Activated CD8-positive, alpha-beta T cell treated with anti-CD3 and anti-CD28 coated beads, Interleukin-2, amount 10 ng/mL, durations not matched to agents 7 days and 5 days (primary cell): ENCODE measurements around the gene THOC6. TPM values are rescaled to one million over a fixed set of nuclear protein-coding genes. Genes with fewer than 3 reads are reported as not detected.
"Not testable (repeated sequence)": the region's sequence is repeated elsewhere in the genome, so short reads cannot be mapped to it uniquely, and the experiment has no call there.

Source experiments
- ATAC-seq: fragments of 150-1000 bp; cut with Tn5 transposase; one replicate; pipeline ENCODE4 v1.10.0; 2021; ENCODE audit warnings: moderate library complexity
- CTCF ChIA-PET: fragments of 350-600 bp; sonication (Branson Sonifier 250); formaldehyde crosslinking; loops from one replicate; lab custom pipeline; 2021; ENCODE audit warnings: antibody characterized with exemption; lab: Charles Lee
- POLR2A ChIA-PET: fragments of 350-600 bp; sonication (Branson Sonifier 250); formaldehyde crosslinking; loops from one replicate; lab custom pipeline; 2021; ENCODE audit warnings: antibody characterized with exemption; lab: Charles Lee
- DNase-seq: peaks from one replicate; pipeline ENCODE4 v3.0.0-alpha.2; 2020
- H3K27ac Mint-ChIP-seq: one replicate; pipeline ENCODE4 v1.8.0; 2021; ENCODE audit warnings: mild to moderate bottlenecking, mixed read lengths
- H3K27me3 Mint-ChIP-seq: one replicate; pipeline ENCODE4 v1.8.0; 2021; ENCODE audit warnings: low read depth, mixed read lengths
- H3K36me3 Mint-ChIP-seq: one replicate; pipeline ENCODE4 v1.8.0; 2021; ENCODE audit warnings: low read depth, mixed read lengths
- H3K4me1 Mint-ChIP-seq: one replicate; pipeline ENCODE4 v1.8.0; 2021; ENCODE audit warnings: low read depth, mixed read lengths
- H3K4me3 Mint-ChIP-seq: one replicate; pipeline ENCODE4 v1.8.0; 2021; ENCODE audit warnings: mild to moderate bottlenecking, mixed read lengths
- H3K9me3 Mint-ChIP-seq: one replicate; pipeline ENCODE4 v1.8.0; 2022; ENCODE audit warnings: mixed read lengths; ENCODE audit not compliant: insufficient read depth
- total RNA-seq, 2 experiments: library from RNA; stranded (reverse); gene quantifications; one replicate each; pipeline ENCODE4 v1.2.3, GENCODE V29; 2021

The THOC6 gene
- total RNA-seq, 2 experiments from 2014 or later = 57.4 to 57.9 TPM

DNA sequence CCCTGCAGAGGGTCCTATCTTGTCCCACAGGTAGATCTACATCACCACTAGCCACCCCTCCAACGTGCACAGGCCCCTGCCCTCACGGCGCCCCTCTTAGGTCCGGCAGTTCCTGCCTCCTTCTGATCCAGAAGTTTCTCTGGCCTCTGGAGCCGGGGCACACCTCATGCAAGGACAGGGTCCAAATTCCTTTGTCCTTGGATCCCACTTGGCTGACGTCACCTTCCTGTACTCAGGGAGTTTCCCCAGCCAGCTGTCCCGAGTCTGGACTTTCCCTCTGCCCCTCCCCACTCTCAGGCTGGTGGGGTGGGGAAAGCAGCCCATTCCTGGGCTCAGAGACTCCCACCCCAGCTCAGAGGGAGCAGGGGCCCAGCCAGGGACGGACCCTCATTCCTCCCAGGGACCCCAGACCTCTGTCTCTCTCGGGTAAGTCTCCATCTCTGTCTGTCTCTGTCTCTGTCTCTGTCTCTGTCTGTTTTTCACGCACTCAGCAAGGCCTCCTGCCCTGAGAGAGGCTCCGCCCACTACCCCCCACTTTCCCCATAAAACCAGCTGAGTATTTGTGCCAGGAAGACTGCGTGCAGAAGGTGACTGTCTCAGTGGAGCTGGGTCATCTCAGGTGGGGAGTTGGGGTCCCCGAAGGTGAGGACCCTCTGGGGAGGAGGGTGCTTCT lies 41.4 kb downstream of the THOC6 start, which contains the start of gene IL32:
Gene IL32 (plus strand): TSS at position 572 of the 673 bp plus-strand sequence. CDS start 172 bp downstream, outside the sequence.
- H3K36me3 Mint-ChIP-seq = peaks cover 58% of the 10 kb centered on the region
- CTCF ChIA-PET = interaction anchor here (0.7 to 7.4 kb wide), 11 partner anchors 8 to 94 kb away, joined by 3 to 74 read pairs (median 5); partner anchors contain the start of gene ZNF213

DNA sequence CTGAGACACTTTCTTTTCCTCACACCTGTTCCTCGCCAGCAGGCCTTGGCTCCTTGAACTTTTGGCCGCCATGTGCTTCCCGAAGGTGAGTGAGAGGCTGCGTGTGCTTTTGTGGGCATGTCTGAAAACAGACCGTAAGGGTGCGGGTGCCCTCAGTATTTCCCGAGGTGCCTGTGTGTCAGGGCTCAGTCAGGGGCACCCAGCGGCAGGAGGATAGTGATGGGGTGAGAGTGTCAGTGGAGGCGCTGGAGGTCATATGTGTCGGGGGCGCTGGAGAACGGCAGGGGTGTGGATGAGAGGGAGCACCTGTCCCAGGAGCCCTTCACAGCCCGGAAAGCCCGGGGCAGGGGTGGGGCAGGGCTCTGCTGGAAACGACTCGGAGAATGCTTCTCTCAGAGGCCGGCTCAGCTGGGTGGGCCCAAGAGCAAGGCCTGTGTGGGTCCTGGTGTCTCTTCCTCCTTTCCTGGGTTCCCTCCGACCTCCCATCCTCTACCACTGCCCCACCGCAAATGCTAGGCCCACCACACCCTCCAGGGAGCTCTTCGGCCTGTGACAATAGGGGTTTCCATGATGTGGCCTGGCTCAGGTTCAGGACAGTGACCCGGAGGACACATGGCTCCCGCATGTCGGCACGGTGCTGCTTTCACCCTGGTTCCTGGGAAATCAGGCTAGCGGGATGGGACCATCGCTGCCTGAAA lies 42.1 kb downstream of the THOC6 start:
- Mint-ChIP-seq H3K36me3 (peaks cover 55% of the 10 kb centered on the region), H3K9me3 (no peaks in the 10 kb centered on the region), H3K27ac (peak overlapping the region; percentile 99), H3K4me1 (peaks cover 74% of the 10 kb centered on the region), H3K4me3 (peak overlapping the region; percentile 100), H3K27me3 (no peaks in the 10 kb centered on the region)
- peak; percentile 44 for ATAC-seq
- POLR2A ChIA-PET = interaction anchor here (0.9 to 6.3 kb wide), 9 partner anchors 10 to 68 kb away, joined by 3 to 68 read pairs (median 4); partner anchors contain the start of gene ZNF213
- CTCF ChIA-PET = interaction anchor here (0.7 to 7.4 kb wide), 9 partner anchors 8 to 69 kb away, joined by 3 to 74 read pairs (median 5); partner anchors contain the start of gene ZNF213
- DNase-seq = no peak

More for the DNA sequence above, 41.4 kb downstream of the THOC6 start, which contains the start of gene IL32:
- peaks cover 74% of the 10 kb centered on the region for H3K4me1 Mint-ChIP-seq
- H3K27me3 Mint-ChIP-seq = no peaks in the 10 kb centered on the region
- peak within 1 kb of the TSS; percentile 100 for H3K4me3 Mint-ChIP-seq
- H3K27ac Mint-ChIP-seq = peak within 1 kb of the TSS; percentile 99
- POLR2A ChIA-PET = interaction anchor here (0.9 to 6.3 kb wide), 9 partner anchors 9 to 69 kb away, joined by 3 to 68 read pairs (median 4); partner anchors contain the start of gene ZNF213
- DNase-seq (peak; percentile 78), ATAC-seq (peak; percentile 52)
- H3K9me3 Mint-ChIP-seq = no peaks in the 10 kb centered on the region

DNA sequence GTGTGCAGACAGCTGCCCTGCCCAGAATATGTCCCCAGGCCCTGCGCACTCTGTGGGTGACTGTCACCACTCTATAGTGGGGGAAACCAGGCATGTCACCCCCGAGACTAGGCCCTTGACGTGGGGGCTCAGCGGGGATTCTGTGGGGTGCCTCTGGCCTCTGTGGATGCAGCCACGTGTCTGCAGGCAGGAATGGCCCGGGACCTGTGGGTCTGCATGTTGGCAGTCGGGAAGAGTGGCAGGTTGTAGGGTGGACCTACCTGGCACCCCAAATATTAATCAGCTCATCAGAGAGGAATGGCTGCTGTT lies 42.6 kb downstream of the THOC6 start:
- ATAC-seq (no peak), DNase-seq (no peak)
- Mint-ChIP-seq H3K27ac (peak overlapping the region; percentile 99), H3K4me1 (peaks cover 76% of the 10 kb centered on the region), H3K4me3 (peak overlapping the region; percentile 100), H3K36me3 (peaks cover 58% of the 10 kb centered on the region), H3K27me3 (no peaks in the 10 kb centered on the region), H3K9me3 (no peaks in the 10 kb centered on the region)
- POLR2A ChIA-PET = interaction anchor here (1.9 to 6.3 kb wide), 3 partner anchors 10 to 63 kb away, joined by 7 to 68 read pairs (median 18); no protein-coding TSS in a partner anchor
- CTCF ChIA-PET = interaction anchor here (1.0 to 7.4 kb wide), 7 partner anchors 8 to 64 kb away, joined by 3 to 74 read pairs (median 6); no protein-coding TSS in a partner anchor

GRCh38 chr16:3068487-3068886 lies 44.7 kb downstream of the THOC6 start:
- DNase-seq = no peak
- H3K27ac Mint-ChIP-seq = peak overlapping the region; percentile 97
- H3K9me3 Mint-ChIP-seq = no peaks in the 10 kb centered on the region
- ATAC-seq = no peak
- no peaks in the 10 kb centered on the region for H3K27me3 Mint-ChIP-seq
- H3K36me3 Mint-ChIP-seq = peaks cover 63% of the 10 kb centered on the region
- H3K4me1 Mint-ChIP-seq = peaks cover 78% of the 10 kb centered on the region
- H3K4me3 Mint-ChIP-seq = peak overlapping the region; percentile 100
- ChIA-PET CTCF (interaction anchor here (0.8 to 7.4 kb wide), 4 partner anchors 9 to 64 kb away, joined by 3 to 74 read pairs (median 16); no protein-coding TSS in a partner anchor), POLR2A (interaction anchor here (1.0 to 6.3 kb wide), 3 partner anchors 8 to 32 kb away, joined by 3 to 68 read pairs (median 7); no protein-coding TSS in a partner anchor)

DNA sequence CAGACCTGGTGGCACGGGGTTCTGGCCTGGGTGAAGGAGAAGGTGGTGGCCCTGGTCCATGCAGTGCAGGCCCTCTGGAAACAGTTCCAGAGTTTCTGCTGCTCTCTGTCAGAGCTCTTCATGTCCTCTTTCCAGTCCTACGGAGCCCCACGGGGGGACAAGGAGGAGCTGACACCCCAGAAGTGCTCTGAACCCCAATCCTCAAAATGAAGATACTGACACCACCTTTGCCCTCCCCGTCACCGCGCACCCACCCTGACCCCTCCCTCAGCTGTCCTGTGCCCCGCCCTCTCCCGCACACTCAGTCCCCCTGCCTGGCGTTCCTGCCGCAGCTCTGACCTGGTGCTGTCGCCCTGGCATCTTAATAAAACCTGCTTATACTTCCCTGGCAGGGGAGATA lies 45.3 kb downstream of the THOC6 start:
- DNase-seq, H3K9me3 Mint-ChIP-seq, ATAC-seq, H3K27me3 Mint-ChIP-seq: not testable (repeated sequence)
- Mint-ChIP-seq H3K36me3 (peaks cover 67% of the 10 kb centered on the region), H3K4me3 (peak overlapping the region; percentile 100), H3K27ac (peak overlapping the region; percentile 97), H3K4me1 (peaks cover 78% of the 10 kb centered on the region)
- CTCF ChIA-PET = interaction anchor here (0.8 to 4.6 kb wide), 3 partner anchors 10 to 63 kb away, joined by 3 to 28 read pairs (median 4); no protein-coding TSS in a partner anchor
- POLR2A ChIA-PET = interaction anchor here (0.6 to 1.1 kb wide), 3 partner anchors 9 to 82 kb away, joined by 3 to 5 read pairs (median 3); no protein-coding TSS in a partner anchor

GRCh38 chr16:3070608-3071111 lies 46.8 kb downstream of the THOC6 start:
- CTCF ChIA-PET = interaction anchor here (1.0 to 4.6 kb wide), 6 partner anchors 11 to 67 kb away, joined by 3 to 28 read pairs (median 4); no protein-coding TSS in a partner anchor
- peaks cover 72% of the 10 kb centered on the region for H3K36me3 Mint-ChIP-seq
- H3K27ac Mint-ChIP-seq = peak overlapping the region; percentile 97
- H3K27me3 Mint-ChIP-seq = no peaks in the 10 kb centered on the region
- H3K9me3 Mint-ChIP-seq = no peaks in the 10 kb centered on the region
- H3K4me3 Mint-ChIP-seq = peak overlapping the region; percentile 100
- DNase-seq (no peak), ATAC-seq (no peak)
- POLR2A ChIA-PET = interaction anchor here (0.9 to 1.4 kb wide), 3 partner anchors 12 to 59 kb away, joined by 3 to 9 read pairs (median 4); no protein-coding TSS in a partner anchor
- peaks cover 78% of the 10 kb centered on the region for H3K4me1 Mint-ChIP-seq

DNA sequence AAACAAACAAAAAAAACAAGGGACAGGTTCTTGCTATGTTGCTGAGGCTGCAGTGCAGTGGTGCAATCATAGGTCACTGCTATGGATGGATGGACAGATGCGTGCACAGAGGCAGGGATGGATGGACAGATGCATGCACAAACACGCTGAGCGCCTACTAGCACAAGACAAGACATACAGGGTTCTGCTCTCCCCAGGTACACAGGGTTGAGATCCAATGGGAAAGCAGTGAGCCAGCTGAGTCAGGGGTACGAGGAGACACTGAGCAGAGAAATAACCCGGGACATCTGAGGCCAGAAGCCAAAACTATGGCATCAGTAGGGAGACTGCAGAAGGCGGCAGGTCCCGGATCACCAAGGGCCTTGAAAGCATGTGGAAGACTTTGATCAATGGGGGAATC lies 47.8 kb downstream of the THOC6 start:
- Mint-ChIP-seq H3K36me3 (peaks cover 65% of the 10 kb centered on the region), H3K4me3 (peak overlapping the region; percentile 15), H3K27ac (peak overlapping the region; percentile 97), H3K27me3 (no peaks in the 10 kb centered on the region), H3K9me3 (no peaks in the 10 kb centered on the region), H3K4me1 (peaks cover 86% of the 10 kb centered on the region)
- no peak for ATAC-seq
- ChIA-PET POLR2A (interaction anchor here (1.4 kb wide), 1 partner anchor 13 kb away, joined by 9 read pairs; no protein-coding TSS in a partner anchor), CTCF (interaction anchor here (1.0 to 4.6 kb wide), 2 partner anchors 12 to 25 kb away, joined by 3 to 28 read pairs; no protein-coding TSS in a partner anchor)
- DNase-seq = no peak

DNA sequence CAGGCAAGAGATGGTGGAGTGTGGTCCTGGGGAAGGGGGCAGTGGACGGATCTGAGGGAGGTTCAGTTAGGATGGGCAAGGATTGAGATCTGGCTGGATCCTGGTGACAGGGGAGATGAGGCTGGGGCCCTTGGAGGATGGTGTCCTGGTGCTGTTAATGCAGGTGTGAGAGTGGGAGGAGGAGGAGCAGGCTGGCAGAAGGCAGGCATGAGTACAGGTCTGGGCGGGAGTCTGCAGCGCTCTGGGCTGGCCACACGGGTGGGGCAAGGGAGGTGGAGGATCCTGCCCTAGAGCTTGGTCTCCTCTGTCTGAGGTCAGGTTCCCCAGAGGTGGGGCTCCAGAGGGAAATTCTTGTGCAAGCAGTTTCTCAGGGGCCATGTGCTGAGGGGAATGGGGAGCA lies 48.3 kb downstream of the THOC6 start:
- ATAC-seq = peak; percentile 7
- POLR2A ChIA-PET, CTCF ChIA-PET: not testable (repeated sequence)

GRCh38 chr16:3072576-3073263 lies 48.9 kb downstream of the THOC6 start:
- ChIA-PET CTCF (interaction anchor here (6.5 kb wide), 1 partner anchor 57 kb away, joined by 72 read pairs; no protein-coding TSS in a partner anchor), POLR2A (interaction anchor here (0.6 to 4.2 kb wide), 4 partner anchors 13 to 28 kb away, joined by 3 to 32 read pairs (median 15); partner anchors contain the start of gene ZSCAN10)
- peaks cover 90% of the 10 kb centered on the region for H3K4me1 Mint-ChIP-seq
- not testable (repeated sequence) for H3K9me3 Mint-ChIP-seq, H3K27me3 Mint-ChIP-seq
- H3K4me3 Mint-ChIP-seq = peak overlapping the region; percentile 73
- peak overlapping the region; percentile 97 for H3K27ac Mint-ChIP-seq
- H3K36me3 Mint-ChIP-seq = peaks cover 64% of the 10 kb centered on the region
- peak; percentile 64 for DNase-seq
- peak; percentile 17 for ATAC-seq

More for the DNA sequence above, 48.3 kb downstream of the THOC6 start:
- Mint-ChIP-seq H3K36me3 (peaks cover 66% of the 10 kb centered on the region), H3K27ac (peak overlapping the region; percentile 97), H3K4me1 (peaks cover 89% of the 10 kb centered on the region), H3K4me3 (peak overlapping the region; percentile 15)
- H3K9me3 Mint-ChIP-seq, H3K27me3 Mint-ChIP-seq: not testable (repeated sequence)
- peak; percentile 59 for DNase-seq

DNA sequence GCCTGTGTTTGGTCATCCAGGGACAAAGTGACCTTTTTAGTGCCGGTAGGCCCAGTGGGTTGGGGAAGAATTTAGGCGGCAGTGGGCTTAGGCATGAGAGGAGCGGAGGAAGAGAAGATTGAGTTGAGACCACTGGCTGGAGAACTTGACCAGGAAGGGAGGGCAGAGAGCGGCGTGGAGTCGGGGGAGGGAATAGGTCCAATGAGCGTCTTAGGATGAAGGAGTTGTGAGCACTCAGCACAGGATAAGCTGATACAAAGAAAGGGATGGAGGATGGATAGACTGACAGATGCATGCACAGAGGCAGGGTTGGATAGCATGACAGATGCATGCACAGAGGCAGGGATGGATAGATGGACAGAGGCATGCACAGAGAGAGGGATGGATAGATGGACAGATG lies 49.6 kb downstream of the THOC6 start:
- ChIA-PET CTCF (interaction anchor here (1.6 to 6.5 kb wide), 2 partner anchors 8 to 57 kb away, joined by 6 to 72 read pairs; partner anchors contain the start of gene IL32), POLR2A (interaction anchor here (0.6 to 6.1 kb wide), 5 partner anchors 8 to 27 kb away, joined by 3 to 68 read pairs (median 27); partner anchors contain the start of genes IL32 and ZSCAN10)
- ATAC-seq (no peak), DNase-seq (no peak)
- peaks cover 94% of the 10 kb centered on the region for H3K4me1 Mint-ChIP-seq
- no peaks in the 10 kb centered on the region for H3K27me3 Mint-ChIP-seq
- H3K4me3 Mint-ChIP-seq = peak overlapping the region; percentile 73
- H3K27ac Mint-ChIP-seq = peak overlapping the region; percentile 94
- H3K9me3 Mint-ChIP-seq = peaks cover 9% of the 10 kb centered on the region
- H3K36me3 Mint-ChIP-seq = peaks cover 64% of the 10 kb centered on the region
